Measurements from ENCODE around the gene RAE1. TPM values are rescaled to one million over a fixed set of nuclear protein-coding genes. Genes with fewer than 3 reads are reported as not detected.

RAE1 gene
- total and polyA plus RNA-seq, 2 of the 8 experiments (the other 6 are each of a cell fraction or from before 2014, with no cell fraction given), result 35.9 to 44.9 TPM

- TF ChIP-seq PHF8 (conservative IDR thresholded peaks at IDR 0.05; ENCODE audit: low read depth, low read length), result no peak
- no peak for TF ChIP-seq POU5F1 (IDR thresholded peaks at IDR 0.05; ENCODE audit: low read depth, low read length)
- no peak for TF ChIP-seq FOSL1 (IDR thresholded peaks at IDR 0.05; ENCODE audit: insufficient read depth, low read depth, low read length)
These were observed 61.4 kb downstream of the RAE1 start (continued) for GRCh38 chr20:57412347-57413029.

Measured in H1 (cell line).